Left colon (tissue), 2 donors: ENCODE data around the gene RBM14. TPM values are rescaled to one million over a fixed set of nuclear protein-coding genes. Genes with fewer than 3 reads are reported as not detected.
A peak's percentile ranks its signal among the peaks of the same experiment; 100 is the strongest.
"Not testable (repeated sequence)": the region's sequence is repeated elsewhere in the genome, so short reads cannot be mapped to it uniquely, and the experiment has no call there.

Experiments
- ATAC-seq: fragments of 200-7000 bp; cut with Tn5 transposase; one replicate; pipeline ENCODE4 v1.9.1; 2020; ENCODE audit warnings: mild to moderate bottlenecking, moderate library complexity
- DNase-seq, 2 donors: peaks; one replicate each; pipeline ENCODE4 v3.0.0-alpha.2; 2020
- intact Hi-C, 2 donors: fragments of 100-400 bp; cut with DNase I in 1 of 2; cut with micrococcal nuclease in 1 of 2; formaldehyde crosslinking; loops; one replicate each; pipeline versions ENCODE4 v1.11.2 to v1.14.0; 2022; cut with DNase I, micrococcal nuclease
- total RNA-seq, 2 donors: library from RNA; stranded (reverse); fragmentation: NEBNext Ultra II Directional; extraction: Animal tissue kit (Norgen Biotek cat#: 25700); gene quantifications; one replicate each; pipeline ENCODE4 v1.2.1, GENCODE V29; 2021
- donor health status: DM: no; HTN: no; CAD: no.
- donor health status: DM: yes; HTN: yes; CAD: no.

Gene RBM14
- total RNA-seq, 2 donors from 2014 or later, result 45.3 to 48.9 TPM

DNA sequence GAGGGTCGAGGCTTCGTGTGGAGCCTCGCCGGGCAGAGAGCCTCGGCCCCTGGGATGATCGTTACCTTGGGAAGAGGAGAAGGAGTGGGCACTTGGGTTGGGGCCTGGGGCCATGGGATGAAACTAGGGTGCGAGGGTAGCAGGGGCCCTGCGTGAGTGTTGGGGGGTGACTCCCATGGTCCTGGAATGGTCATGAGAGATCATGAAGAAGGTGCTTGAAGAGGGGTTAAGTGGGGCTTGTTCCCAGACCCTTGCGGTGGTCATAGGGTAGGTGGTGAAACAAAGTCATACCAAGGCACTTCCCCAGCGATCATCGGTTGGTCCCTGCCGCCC is 23.2 kb upstream of the RBM14 start:
- intact Hi-C loops, result no loop called here
- peak; percentile 20 for ATAC-seq
- no peak for DNase-seq

GRCh38 chr11:66593650-66594049 is 22.8 kb upstream of the RBM14 start:
- ATAC-seq, result peak; percentile 2
- intact Hi-C loops, result no loop called here
- DNase-seq, result no peak

DNA sequence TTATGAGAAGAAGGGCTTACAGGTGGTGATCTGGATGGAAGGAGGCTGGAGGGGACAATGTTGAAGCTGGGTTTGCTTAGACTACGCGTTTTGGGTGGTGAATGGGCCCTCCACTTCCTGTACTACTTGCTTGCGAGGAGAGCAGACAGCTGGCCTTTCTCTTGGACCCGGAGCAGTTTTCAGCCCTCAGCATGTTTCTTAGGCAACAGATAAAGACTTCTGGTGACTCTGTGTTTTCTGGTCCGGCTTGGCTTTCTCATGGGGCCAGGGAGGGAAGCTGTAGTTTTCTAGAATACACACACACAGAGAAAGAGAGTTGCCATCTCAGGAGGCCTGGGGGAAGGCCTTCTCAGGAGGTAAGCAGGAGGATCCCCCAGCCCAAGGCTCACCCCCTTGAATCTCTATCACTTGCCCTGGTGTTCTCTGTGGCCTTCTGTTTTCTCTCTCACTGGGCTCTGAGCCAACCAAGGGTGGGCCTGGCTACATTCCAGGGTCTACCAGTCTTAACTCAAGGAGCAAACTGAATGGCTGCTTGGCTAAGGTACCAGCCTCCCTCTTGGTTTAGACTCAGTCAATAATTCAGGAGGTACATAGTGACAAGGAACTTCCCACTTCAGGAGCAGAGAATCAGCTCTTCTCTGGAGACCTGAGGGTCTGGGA is 21.1 kb upstream of the RBM14 start:
- ATAC-seq (no peak), DNase-seq (no peak)
- intact Hi-C loops, result no loop called here

DNA sequence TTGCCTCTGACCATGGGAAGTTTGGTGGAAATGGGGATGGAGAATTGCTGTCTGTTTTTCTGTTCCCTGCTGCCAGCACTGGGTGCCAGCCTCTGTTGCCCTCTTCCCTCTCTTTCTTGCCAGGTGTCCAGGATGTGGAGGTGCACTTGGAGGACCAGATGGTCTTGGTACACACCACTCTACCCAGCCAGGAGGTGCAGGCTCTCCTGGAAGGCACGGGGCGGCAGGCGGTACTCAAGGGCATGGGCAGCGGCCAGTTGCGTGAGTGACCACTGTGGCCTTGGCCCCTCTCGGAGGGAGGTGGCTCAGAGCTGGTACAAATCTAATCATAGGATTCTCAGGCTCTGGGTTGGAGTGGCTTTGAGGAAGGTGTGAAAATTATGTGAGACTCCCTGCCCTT is 17.4 kb upstream of the RBM14 start:
- no peak for DNase-seq
- ATAC-seq, result no peak
- intact Hi-C loops, result no loop called here

DNA sequence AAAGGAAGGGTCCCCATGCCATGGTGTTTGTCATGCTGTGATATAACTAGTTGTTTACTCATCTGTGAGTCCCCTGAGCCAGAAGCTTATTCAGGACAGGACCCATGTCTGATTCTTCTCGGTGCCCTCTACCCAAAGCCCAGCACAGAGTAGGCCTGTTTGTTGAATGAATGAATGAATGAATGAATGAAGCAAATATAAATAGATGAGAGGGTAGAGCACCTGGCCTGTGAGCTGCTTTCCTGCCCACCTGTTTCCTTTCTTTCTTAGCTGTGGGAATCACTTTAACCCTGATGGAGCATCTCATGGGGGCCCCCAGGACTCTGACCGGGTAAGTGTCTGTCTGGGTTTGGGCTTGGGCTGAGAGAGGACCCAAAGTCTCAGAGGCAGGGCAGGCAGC is 16.2 kb upstream of the RBM14 start:
- intact Hi-C loops, result no loop called here
- DNase-seq (no peak), ATAC-seq (no peak)

- ATAC-seq (no peak), DNase-seq (no peak)
- intact Hi-C loops, result no loop called here
Observed at GRCh38 chr11:66600631-66601233, 15.7 kb upstream of the RBM14 start.

DNA sequence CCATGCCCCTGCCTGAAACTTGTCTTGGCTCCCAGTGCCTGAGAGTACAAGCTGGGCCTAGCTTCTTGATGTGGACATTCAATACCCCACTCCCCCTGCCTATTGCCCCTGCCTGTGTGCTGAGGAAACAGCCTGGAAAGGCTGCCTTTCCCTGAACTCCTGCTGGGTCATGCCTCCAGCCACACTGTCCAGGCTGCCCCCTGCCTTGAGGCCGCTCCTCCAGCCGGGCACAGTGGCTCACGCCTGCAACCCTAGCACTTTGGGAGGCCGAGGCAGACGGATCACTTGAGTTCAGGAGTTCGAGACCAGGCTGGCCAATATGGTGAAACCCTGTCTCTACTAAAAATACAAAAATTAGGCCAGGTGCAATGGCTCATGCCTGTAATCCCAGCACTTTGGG is 13.4 kb upstream of the RBM14 start:
- DNase-seq (no peak), ATAC-seq (no peak)
- intact Hi-C loops, result no loop called here

DNA sequence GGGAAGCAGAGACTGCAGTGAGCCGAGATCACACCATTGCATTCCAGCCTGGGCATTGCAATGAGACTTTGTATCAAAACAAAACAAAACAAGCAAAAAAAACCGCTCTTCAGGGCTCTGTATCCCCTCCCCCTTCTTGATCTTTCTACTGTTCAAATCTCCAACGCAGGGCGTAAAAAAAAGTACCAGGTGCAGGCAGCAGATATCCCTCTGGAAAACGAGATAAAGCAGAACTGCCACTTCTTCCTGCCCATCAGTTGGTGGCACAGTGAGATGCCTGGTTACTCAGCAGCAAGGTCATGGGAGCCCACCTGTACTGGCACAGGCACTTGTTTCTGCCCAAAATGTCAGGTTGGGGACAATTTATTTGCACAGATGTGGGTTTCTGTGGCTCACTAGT is 12.3 kb upstream of the RBM14 start:
- intact Hi-C loops, result no loop called here
- DNase-seq (no peak), ATAC-seq (no peak)

DNA sequence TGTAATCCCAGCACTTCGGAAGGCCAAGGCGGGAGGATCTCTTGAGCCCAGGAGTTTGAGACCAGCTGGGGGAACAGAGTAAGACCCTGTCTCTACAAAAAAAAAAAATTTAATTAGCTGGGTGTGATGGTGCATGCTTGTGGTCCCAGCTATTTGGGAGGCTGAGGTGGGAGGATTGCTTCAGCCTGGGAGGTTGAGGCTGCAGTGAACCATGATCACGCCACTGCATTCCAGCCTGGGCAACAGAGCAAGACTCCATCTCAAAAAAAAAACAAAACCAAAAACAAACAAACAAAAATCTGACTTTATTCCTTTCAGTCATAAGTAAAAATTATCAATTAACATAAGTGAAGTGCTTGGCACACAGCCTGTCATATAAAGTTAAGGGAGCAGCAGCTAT is 9.8 kb upstream of the RBM14 start:
- intact Hi-C loops, ATAC-seq, DNase-seq: not testable (repeated sequence)

GRCh38 chr11:66607126-66607834 is 9.2 kb upstream of the RBM14 start:
- intact Hi-C loops, result no loop called here
- DNase-seq (peak; percentile 75 to 87), ATAC-seq (peak; percentile 93)

DNA sequence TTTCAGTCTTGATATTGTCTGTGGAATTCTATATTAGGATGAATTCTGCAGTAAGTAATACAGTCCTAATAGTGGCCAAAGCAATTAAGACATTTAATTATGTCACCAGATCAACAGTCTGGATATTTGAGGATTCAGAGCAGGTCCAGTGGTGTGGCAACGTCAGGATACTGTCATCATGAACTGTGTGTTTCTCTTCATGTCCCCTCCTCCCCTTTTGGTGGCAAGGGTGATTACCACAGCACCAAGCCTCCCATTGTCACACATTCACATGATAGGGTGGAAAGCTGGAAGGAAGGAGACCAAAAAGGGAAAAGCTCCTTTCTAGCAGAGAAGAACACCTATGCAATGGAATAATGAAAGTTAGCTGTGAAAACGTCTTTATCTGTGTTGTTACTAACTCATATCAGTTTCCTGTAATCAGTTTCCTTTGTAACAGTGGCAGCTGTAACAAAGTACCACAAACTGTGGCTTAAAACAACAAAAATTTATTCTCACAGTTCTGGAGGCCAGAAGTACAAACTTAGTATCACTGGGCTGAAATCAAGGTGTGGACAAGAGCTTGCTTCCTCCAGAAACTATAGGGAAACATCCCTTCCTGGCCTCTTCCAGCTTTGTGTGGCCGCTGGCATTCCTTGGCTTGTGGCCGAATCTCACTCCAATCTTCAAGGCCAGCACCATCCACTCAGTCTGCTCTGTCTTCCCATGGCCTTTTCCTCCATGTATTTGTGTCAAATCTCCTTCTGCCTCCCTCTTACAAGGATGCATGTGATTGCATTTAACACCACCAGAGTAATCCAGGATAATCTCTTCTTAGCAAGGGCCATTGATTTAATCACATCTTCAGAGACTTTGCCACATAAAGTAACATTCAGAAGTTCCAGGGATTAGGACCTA is 6.5 kb upstream of the RBM14 start:
- intact Hi-C loops, result no loop called here
- no peak for ATAC-seq

DNA sequence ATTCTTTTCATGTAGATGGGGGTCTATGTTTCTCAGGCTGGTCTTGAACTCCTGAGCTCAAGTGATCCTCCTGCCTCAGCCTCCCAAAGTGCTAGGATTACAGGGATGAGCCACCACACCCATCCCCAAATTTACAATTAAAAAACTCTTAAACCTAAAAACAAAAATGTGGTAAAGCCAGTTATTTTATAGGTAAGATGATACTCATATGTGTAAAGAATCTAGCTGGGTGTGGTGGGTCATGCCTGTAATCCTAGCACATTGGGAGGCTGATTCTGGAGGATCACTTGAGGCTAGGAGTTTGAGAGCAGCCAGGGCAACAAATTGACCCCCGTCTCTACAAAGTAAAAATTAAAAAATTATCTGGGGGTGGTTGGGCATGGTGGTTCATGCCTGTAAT is 4.0 kb upstream of the RBM14 start:
- DNase-seq (no peak), ATAC-seq (no peak)
- intact Hi-C loops, result no loop called here

More for the DNA sequence above, 6.5 kb upstream of the RBM14 start:
- no peak for DNase-seq

GRCh38 chr11:66614073-66614472 is 2.4 kb upstream of the RBM14 start:
- intact Hi-C loops, result no loop called here
- ATAC-seq, result no peak
- no peak for DNase-seq

GRCh38 chr11:66617155-66617834 is 865 bp downstream of the RBM14 start:
- DNase-seq (peak in 1 of 2 donors; percentile 88), ATAC-seq (peak; percentile 64)
- intact Hi-C loops, result no loop called here

GRCh38 chr11:66619080-66619554 is 2.7 kb downstream of the RBM14 start:
- DNase-seq (no peak), ATAC-seq (no peak)
- intact Hi-C loops, result no loop called here

- intact Hi-C loops, result no loop called here
- no peak for DNase-seq
- ATAC-seq, result no peak
Observed at GRCh38 chr11:66624450-66624849, 8.0 kb downstream of the RBM14 start.

DNA sequence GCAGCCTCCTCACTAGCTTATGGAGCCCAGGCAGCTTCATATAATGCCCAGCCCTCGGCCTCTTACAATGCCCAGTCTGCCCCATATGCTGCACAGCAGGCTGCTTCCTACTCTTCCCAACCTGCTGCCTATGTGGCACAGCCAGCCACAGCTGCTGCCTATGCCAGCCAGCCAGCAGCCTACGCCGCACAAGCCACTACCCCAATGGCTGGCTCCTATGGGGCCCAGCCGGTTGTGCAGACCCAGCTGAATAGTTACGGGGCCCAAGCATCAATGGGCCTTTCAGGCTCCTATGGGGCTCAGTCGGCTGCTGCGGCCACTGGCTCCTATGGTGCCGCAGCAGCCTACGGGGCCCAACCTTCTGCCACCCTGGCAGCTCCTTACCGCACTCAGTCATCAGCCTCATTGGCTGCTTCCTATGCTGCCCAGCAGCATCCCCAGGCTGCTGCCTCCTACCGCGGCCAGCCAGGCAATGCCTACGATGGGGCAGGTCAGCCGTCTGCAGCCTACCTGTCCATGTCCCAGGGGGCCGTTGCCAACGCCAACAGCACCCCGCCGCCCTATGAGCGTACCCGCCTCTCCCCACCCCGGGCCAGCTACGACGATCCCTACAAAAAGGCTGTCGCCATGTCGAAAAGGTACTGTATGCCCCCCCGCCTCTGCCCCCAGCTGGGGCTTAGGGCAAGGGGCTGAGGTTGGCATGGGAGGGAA is 8.8 kb downstream of the RBM14 start:
- intact Hi-C loops, result no loop called here
- ATAC-seq, result peak; percentile 8

GRCh38 chr11:66625752-66626149 is 9.3 kb downstream of the RBM14 start:
- intact Hi-C loops, result no loop called here
- DNase-seq, result no peak
- no peak for ATAC-seq

More for the DNA sequence above, 8.8 kb downstream of the RBM14 start:
- DNase-seq, result no peak
